H1 (cell line): ENCODE results near the gene MYD88. TPM values are rescaled to one million over a fixed set of nuclear protein-coding genes. Genes with fewer than 3 reads are reported as not detected.

Source experiments
- CTCF ChIA-PET: fragments of 300-600 bp; sonication (Branson Sonifier 250); formaldehyde crosslinking; loops from one replicate; lab custom pipeline; 2021; ENCODE audit not compliant: partially characterized antibody; lab: Charles Lee
- POLR2A ChIA-PET: fragments of 300-600 bp; sonication (Branson Sonifier 250); formaldehyde crosslinking; loops from one replicate; lab custom pipeline; 2021; ENCODE audit warnings: inconsistent platforms; ENCODE audit not compliant: partially characterized antibody; lab: Charles Lee
- DNase-seq, 2 experiments: peaks; one replicate each; pipeline versions ENCODE4 v3.0.0 to v3.0.0-alpha.2; 2010 to 2022; ENCODE audit warnings: low spot score in 2 of 2, low read depth in 1 of 2, mixed read lengths in 1 of 2
- FAIRE-seq: peaks from 2 replicates; lab custom pipeline; 2011; peaks lifted over from hg19 to GRCh38; lab: Jason Lieb, UNC
- H2AFZ ChIP-seq: 2 replicates; pipeline ENCODE4 v1.8.1; 2012; ENCODE audit warnings: low read length, inconsistent platforms
- H2AK5ac ChIP-seq: 2 replicates; pipeline ENCODE4 v1.6.1; 2013; ENCODE audit warnings: low read depth, low read length
- H2BK120ac ChIP-seq: replicated peaks from 2 replicates; pipeline ENCODE3; 2013; ENCODE audit warnings: low read depth, low read length, inconsistent platforms
- H2BK12ac ChIP-seq: 2 replicates; pipeline ENCODE4 v1.6.1; 2013; ENCODE audit warnings: low read depth, low read length
- H2BK15ac ChIP-seq: 2 replicates; pipeline ENCODE4 v1.6.1; 2013; ENCODE audit warnings: low read length
- H2BK20ac ChIP-seq: 2 replicates; pipeline ENCODE4 v1.6.1; 2013; ENCODE audit warnings: low read length
- H2BK5ac ChIP-seq: 2 replicates; pipeline ENCODE4 v1.6.1; 2013; ENCODE audit warnings: low read depth, low read length
- H3K14ac ChIP-seq: 2 replicates; pipeline ENCODE4 v1.6.1; 2013; ENCODE audit warnings: inconsistent platforms; ENCODE audit not compliant: insufficient read length
- H3K18ac ChIP-seq: 2 replicates; pipeline ENCODE4 v1.6.1; 2013; ENCODE audit warnings: low read length; ENCODE audit errors: extremely low read depth
- H3K23ac ChIP-seq: 2 replicates; pipeline ENCODE4 v1.6.1; 2013; ENCODE audit warnings: inconsistent platforms; ENCODE audit not compliant: insufficient read length
- H3K23me2 ChIP-seq: 2 replicates; pipeline ENCODE4 v1.6.1; 2013; ENCODE audit warnings: low read depth, low read length
- H3K27ac ChIP-seq: 2 replicates; pipeline ENCODE4 v1.6.1; 2011; ENCODE audit warnings: low read depth, low read length, inconsistent platforms
- H3K27me3 ChIP-seq, 4 experiments: replicated peaks in 1 of 4; 1 replicate in 1 of 4; 2 replicates in 3 of 4; pipeline versions ENCODE4 v1.6.1 to v1.8.1; 2011 to 2013; ENCODE audit warnings: low read length in 3 of 4, mild to moderate bottlenecking in 3 of 4, inconsistent platforms in 2 of 4, mixed read lengths in 2 of 4, moderate library complexity in 1 of 4; ENCODE audit not compliant: control insufficient read depth in 3 of 4, insufficient read depth in 3 of 4; ENCODE audit errors: extremely low read depth in 1 of 4
- H3K36me3 ChIP-seq, 4 experiments: 2 replicates each; pipeline versions ENCODE4 v1.6.1 to v1.8.1; 2011 to 2013; ENCODE audit warnings: mild to moderate bottlenecking in 4 of 4, low read length in 3 of 4, moderate library complexity in 2 of 4, control low read depth in 1 of 4, inconsistent platforms in 1 of 4; ENCODE audit not compliant: insufficient read depth in 4 of 4, control insufficient read depth in 2 of 4
- H3K4ac ChIP-seq: replicated peaks from 2 replicates; pipeline ENCODE3; 2013; ENCODE audit warnings: low read length, low read depth, mixed read lengths, inconsistent platforms; ENCODE audit not compliant: insufficient read length
- H3K4me1 ChIP-seq, 4 experiments: replicated peaks in 1 of 4; 1 replicate in 1 of 4; 2 replicates in 3 of 4; pipeline versions ENCODE4 v1.6.1 to v1.8.1; 2011 to 2013; ENCODE audit warnings: low read length in 3 of 4, inconsistent platforms in 2 of 4, mixed read lengths in 1 of 4; ENCODE audit not compliant: insufficient read depth in 4 of 4, control insufficient read depth in 3 of 4
- H3K4me2 ChIP-seq, 2 experiments: 2 replicates each; pipeline versions ENCODE4 v1.6.1 to v1.8.1; 2011 to 2013; ENCODE audit warnings: low read depth in 2 of 2, low read length in 2 of 2, control low read depth in 1 of 2, inconsistent platforms in 1 of 2, mild to moderate bottlenecking in 1 of 2; ENCODE audit not compliant: insufficient read depth in 1 of 2
- H3K4me3 ChIP-seq, 4 experiments: fragments of 200-600, 300-600 bp in 1 of 4; sonication (generic), shearing (Covaris generic), sonication (Bioruptor Twin) in 1 of 4; 2 replicates each; pipeline versions ENCODE4 v1.5.1 to v1.8.1; 2011 to 2016; ENCODE audit warnings: low read length in 4 of 4, low read depth in 3 of 4, control low read depth in 2 of 4, inconsistent platforms in 2 of 4, mild to moderate bottlenecking in 2 of 4, mixed read lengths in 1 of 4, moderate library complexity in 1 of 4; ENCODE audit not compliant: insufficient read depth in 2 of 4; ENCODE audit errors: extremely low read depth in 1 of 4
- H3K56ac ChIP-seq: replicated peaks from 2 replicates; pipeline ENCODE3; 2013; ENCODE audit warnings: low read depth, mild to moderate bottlenecking, mixed read lengths, low read length, inconsistent platforms; ENCODE audit not compliant: insufficient read length
- H3K79me1 ChIP-seq: 2 replicates; pipeline ENCODE4 v1.6.1; 2013; ENCODE audit warnings: low read depth, low read length, control low read depth
- H3K79me2 ChIP-seq, 2 experiments: 2 replicates each; pipeline versions ENCODE4 v1.6.1 to v1.8.1; 2012 to 2013; ENCODE audit warnings: low read length in 2 of 2, mild to moderate bottlenecking in 2 of 2, inconsistent platforms in 1 of 2; ENCODE audit not compliant: insufficient read depth in 2 of 2, control insufficient read depth in 1 of 2
- H3K9ac ChIP-seq, 4 experiments: replicated peaks in 1 of 4; 1 replicate in 1 of 4; 2 replicates in 3 of 4; pipeline versions ENCODE4 v1.6.1 to v1.8.1; 2011 to 2013; ENCODE audit warnings: low read depth in 3 of 4, low read length in 3 of 4, control low read depth in 2 of 4, mild to moderate bottlenecking in 2 of 4, moderate library complexity in 2 of 4, inconsistent platforms in 1 of 4; ENCODE audit errors: extremely low read depth in 1 of 4
- H3K9me3 ChIP-seq, 2 experiments: 2 replicates each; pipeline versions ENCODE4 v1.6.1 to v1.8.1; 2012 to 2013; ENCODE audit warnings: mild to moderate bottlenecking in 2 of 2, moderate library complexity in 2 of 2, control low read depth in 1 of 2, inconsistent platforms in 1 of 2, low read depth in 1 of 2, low read length in 1 of 2, mixed read lengths in 1 of 2; ENCODE audit not compliant: insufficient read depth in 2 of 2
- H4K20me1 ChIP-seq, 2 experiments: replicated peaks in 1 of 2; 2 replicates each; pipeline versions ENCODE3 to v1.8.1; 2011 to 2013; ENCODE audit warnings: inconsistent platforms in 2 of 2, low read length in 2 of 2, mild to moderate bottlenecking in 1 of 2; ENCODE audit not compliant: insufficient read depth in 2 of 2, control insufficient read depth in 1 of 2
- H4K5ac ChIP-seq: 2 replicates; pipeline ENCODE4 v1.6.1; 2013; ENCODE audit warnings: low read length, low read depth, mixed read lengths, inconsistent platforms; ENCODE audit not compliant: insufficient read length
- H4K8ac ChIP-seq: 2 replicates; pipeline ENCODE4 v1.8.0; 2013; ENCODE audit warnings: mild to moderate bottlenecking, moderate library complexity, low read length, inconsistent platforms; ENCODE audit not compliant: insufficient read depth; ENCODE audit errors: extremely low read depth
- H4K91ac ChIP-seq: replicated peaks from 2 replicates; pipeline ENCODE3; 2013; ENCODE audit warnings: low read length, mixed read lengths, inconsistent platforms; ENCODE audit not compliant: insufficient read length
- CBX5 ChIP-seq: fragments of 300-800, 300-1000 bp; sonication (generic); IDR thresholded peaks from 2 replicates; pipeline ENCODE4 v1.7.1; 2016; ENCODE audit warnings: antibody characterized with exemption, low read length, low read depth
- CBX8 ChIP-seq: fragments of 300-800, 300-1000 bp; sonication (generic); IDR thresholded peaks from 2 replicates; pipeline ENCODE4 v1.7.1; 2016; ENCODE audit warnings: low read depth, low read length, borderline replicate concordance
- CEBPB ChIP-seq: IDR thresholded peaks from 2 replicates; pipeline ENCODE4 v1.6.1; 2012; ENCODE audit warnings: low read depth, low read length
- CHD1 ChIP-seq: IDR thresholded peaks from 2 replicates; pipeline ENCODE4 v1.6.1; 2012; ENCODE audit warnings: low read depth, low read length, improper control_type of control experiment
- KDM4A ChIP-seq: IDR thresholded peaks from one replicate; pipeline ENCODE4 v1.7.1; 2012; ENCODE audit warnings: low read depth, mild to moderate bottlenecking, moderate library complexity, low read length, inconsistent platforms; ENCODE audit not compliant: severe bottlenecking
- NRF1 ChIP-seq: IDR thresholded peaks from 2 replicates; pipeline ENCODE4 v1.6.1; 2011; ENCODE audit warnings: mild to moderate bottlenecking, low read depth, low read length, improper control_type of control experiment
- RBBP5 ChIP-seq: IDR thresholded peaks from 2 replicates; pipeline ENCODE4 v1.7.1; 2012; ENCODE audit warnings: low read depth, mild to moderate bottlenecking, inconsistent platforms, low read length, moderate library complexity, borderline replicate concordance
- SIRT6 ChIP-seq: IDR thresholded peaks from one replicate; pipeline ENCODE4 v1.7.1; 2012; ENCODE audit warnings: low read length, inconsistent platforms
- SP2 ChIP-seq: IDR thresholded peaks from 2 replicates; pipeline ENCODE4 v1.6.1; 2012; ENCODE audit warnings: mild to moderate bottlenecking, low read length, inconsistent platforms
- TBP ChIP-seq: IDR thresholded peaks from 2 replicates; pipeline ENCODE4 v1.6.1; 2011; ENCODE audit warnings: low read depth, low read length, improper control_type of control experiment
- TCF12 ChIP-seq: IDR thresholded peaks from 2 replicates; pipeline ENCODE4 v1.6.1; 2011; ENCODE audit warnings: low read depth, mild to moderate bottlenecking, low read length
- TEAD4 ChIP-seq: IDR thresholded peaks from 2 replicates; pipeline ENCODE4 v1.6.1; 2012; ENCODE audit warnings: low read depth, low read length, inconsistent platforms, mixed read lengths
- WGBS, 2 experiments: shearing (Covaris generic) in 1 of 2; methylation state at CpG; one replicate each; pipeline versions ENCODE4 v1.1.6 to v1.1.7; 2013 to 2015; ENCODE audit warnings: low lambda C conversion rate in 2 of 2, mixed read lengths in 2 of 2, inconsistent platforms in 1 of 2, low coverage in 1 of 2, missing lambda C conversion rate in 1 of 2; ENCODE audit not compliant: insufficient replicate concordance in 2 of 2, insufficient coverage in 1 of 2, insufficient read length in 1 of 2; ENCODE audit errors: extremely low coverage in 1 of 2, missing lambda C conversion rate in 1 of 2; 5-methylcytosine and 5-hydroxymethylcytosine counted together
- polyA plus RNA-seq, 7 experiments: library from polyadenylated mRNA; depleted of rRNA in 3 of 7; stranded (reverse) in 5 of 7; unstranded in 2 of 7; fragments of >200 nt in 5 of 7; fragments of 200-250 nt in 2 of 7; gene quantifications; 1 replicate in 5 of 7; 2 replicates in 1 of 7; 4 replicates in 1 of 7; pipeline versions ENCODE4 v1.2.1 to v1.2.3, GENCODE V29; 2011 to 2013; ENCODE audit warnings: missing spikeins in 2 of 7, mixed read lengths in 2 of 7
- total RNA-seq: library from RNA; stranded (reverse); fragmentation: NEBNext Ultra II Directional; extraction: Animal tissue kit (Norgen Biotek cat#: 25700); gene quantifications from 2 replicates; pipeline ENCODE4 v1.2.1, GENCODE V29; 2021
- TF ChIP-seq, protein P1 (sequence below): IDR thresholded peaks from 2 replicates; pipeline ENCODE4 v1.6.1; 2011; ENCODE audit warnings: low read depth, mild to moderate bottlenecking, low read length; ENCODE audit not compliant: insufficient read depth
- TF ChIP-seq, protein P2 (sequence below): IDR thresholded peaks from 2 replicates; pipeline ENCODE4 v1.6.1; 2011; ENCODE audit warnings: low read length, improper control_type of control experiment

Gene MYD88
- total and polyA plus RNA-seq, 2 of the 8 experiments (the other 6 are each of a cell fraction or from before 2014, with no cell fraction given), result 22.1 to 22.5 TPM

GRCh38 chr3:38177181-38177580, 38.7 kb downstream of the MYD88 start:
- TF ChIP-seq CBX8 (no peak), TEAD4 (no peak), SIRT6 (no peak), CHD1 (no peak), CBX5 (no peak), TBP (no peak), NRF1 (no peak), RBBP5 (no peak), SP2 (no peak), KDM4A (no peak), CEBPB (no peak), TCF12 (no peak)
- TF ChIP-seq, protein P1, sequence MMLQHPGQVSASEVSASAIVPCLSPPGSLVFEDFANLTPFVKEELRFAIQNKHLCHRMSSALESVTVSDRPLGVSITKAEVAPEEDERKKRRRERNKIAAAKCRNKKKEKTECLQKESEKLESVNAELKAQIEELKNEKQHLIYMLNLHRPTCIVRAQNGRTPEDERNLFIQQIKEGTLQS, result no peak
- TF ChIP-seq, protein P2, sequence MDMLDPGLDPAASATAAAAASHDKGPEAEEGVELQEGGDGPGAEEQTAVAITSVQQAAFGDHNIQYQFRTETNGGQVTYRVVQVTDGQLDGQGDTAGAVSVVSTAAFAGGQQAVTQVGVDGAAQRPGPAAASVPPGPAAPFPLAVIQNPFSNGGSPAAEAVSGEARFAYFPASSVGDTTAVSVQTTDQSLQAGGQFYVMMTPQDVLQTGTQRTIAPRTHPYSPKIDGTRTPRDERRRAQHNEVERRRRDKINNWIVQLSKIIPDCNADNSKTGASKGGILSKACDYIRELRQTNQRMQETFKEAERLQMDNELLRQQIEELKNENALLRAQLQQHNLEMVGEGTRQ, result no peak
- ChIA-PET CTCF (interaction anchor here (1.0 to 1.2 kb wide), 2 partner anchors 27 to 46 kb away, joined by 3 to 5 read pairs; no protein-coding TSS in a partner anchor), POLR2A (interaction anchor here (1.3 kb wide), 1 partner anchor 10 kb away, joined by 5 read pairs; no protein-coding TSS in a partner anchor)
- H3K27me3 ChIP-seq, result no peaks in the 10 kb centered on the region
- peaks cover 0 to 9% (median 3%) of the 10 kb centered on the region in 4 experiments; a peak in 3 of 7 replicates for H3K4me1 ChIP-seq
- no peak overlapping the region for H2BK12ac ChIP-seq
- H4K8ac ChIP-seq, result no peak overlapping the region
- H3K27ac ChIP-seq, result no peak overlapping the region
- H3K23ac ChIP-seq, result no peak overlapping the region
- H3K56ac ChIP-seq, result no peak overlapping the region
- no peak overlapping the region for H2AK5ac ChIP-seq
- no peak for DNase-seq
- no peaks in the 10 kb centered on the region; the same call in 1 of the 2 replicates for H3K23me2 ChIP-seq
- no peak overlapping the region for H2BK120ac ChIP-seq
- no peak overlapping the region for H3K4me3 ChIP-seq
- H3K9me3 ChIP-seq, result no peaks in the 10 kb centered on the region
- H2BK5ac ChIP-seq, result no peak overlapping the region
- H4K5ac ChIP-seq, result no peak overlapping the region
- no peak overlapping the region for H2AFZ ChIP-seq
- H4K20me1 ChIP-seq, result peaks cover 5 to 17% of the 10 kb centered on the region in 2 experiments
- H4K91ac ChIP-seq, result no peak overlapping the region
- H3K18ac ChIP-seq, result no peak overlapping the region
- H3K79me2 ChIP-seq, result peaks cover 0 to 91% of the 10 kb centered on the region in 2 experiments; a peak in 2 of 4 replicates
- FAIRE-seq, result no peak
- no peak overlapping the region for H3K4ac ChIP-seq
- H2BK15ac ChIP-seq, result no peak overlapping the region
- 71% methylated on average over 2 of the region's 2 CpGs; no CpG with 5 or more reads in 1 of the 2 experiments for WGBS, 2 experiments
- no peak overlapping the region for H2BK20ac ChIP-seq
- no peak overlapping the region for H3K4me2 ChIP-seq
- H3K14ac ChIP-seq, result no peak overlapping the region
- no peaks in the 10 kb centered on the region for H3K36me3 ChIP-seq
- H3K79me1 ChIP-seq, result peaks cover 2% of the 10 kb centered on the region
- H3K9ac ChIP-seq, result no peak overlapping the region
